Inferior parietal cortex (tissue), 1 donor: Measurements from ENCODE around the gene SLC6A6.

Experiments used
- DNase-seq: peaks from one replicate; pipeline ENCODE4 v3.0.0-alpha.2; 2016; ENCODE audit errors: extremely low spot score

Gene SLC6A6

DNA sequence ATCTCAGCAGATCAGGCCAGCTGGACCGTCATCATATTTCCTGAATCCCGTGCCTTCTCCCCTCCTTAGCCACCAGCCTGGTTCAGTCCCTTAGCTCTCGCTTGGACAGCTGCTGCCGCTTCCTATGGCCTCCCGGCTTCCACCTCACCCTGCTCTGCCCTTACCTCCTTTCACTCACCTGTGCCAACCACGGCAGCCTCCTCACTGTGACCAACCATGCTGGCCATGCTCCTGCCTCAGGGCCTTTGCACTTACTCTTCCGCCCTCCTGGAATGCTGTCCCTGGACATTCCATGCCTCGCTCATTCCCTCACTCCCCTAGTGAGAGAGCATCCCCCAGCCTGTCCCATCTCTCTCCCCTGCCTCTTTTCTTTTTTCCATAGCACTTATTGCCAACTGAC is 118.6 kb downstream of the SLC6A6 start:
- DNase-seq = no peak

DNA sequence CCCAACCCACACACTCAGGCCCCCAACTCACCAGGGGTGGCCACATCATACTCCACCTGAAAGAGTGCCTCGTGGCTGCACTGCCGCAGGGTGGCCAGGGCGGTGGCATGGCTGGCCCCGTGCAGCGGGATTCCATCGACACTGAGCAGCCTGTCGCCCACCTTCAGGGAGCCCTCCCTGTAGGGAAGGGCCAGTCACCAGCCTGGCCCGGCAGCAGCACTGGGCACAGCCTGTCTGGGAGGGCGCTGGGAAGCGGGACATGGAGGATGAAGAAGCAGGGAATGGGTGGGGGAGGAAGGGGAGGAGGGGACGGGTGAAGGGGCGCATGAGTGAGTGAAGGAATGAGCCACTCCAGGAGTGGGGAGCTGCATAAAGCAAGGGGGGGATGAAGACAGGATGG is 119.2 kb downstream of the SLC6A6 start:
- DNase-seq = no peak

DNA sequence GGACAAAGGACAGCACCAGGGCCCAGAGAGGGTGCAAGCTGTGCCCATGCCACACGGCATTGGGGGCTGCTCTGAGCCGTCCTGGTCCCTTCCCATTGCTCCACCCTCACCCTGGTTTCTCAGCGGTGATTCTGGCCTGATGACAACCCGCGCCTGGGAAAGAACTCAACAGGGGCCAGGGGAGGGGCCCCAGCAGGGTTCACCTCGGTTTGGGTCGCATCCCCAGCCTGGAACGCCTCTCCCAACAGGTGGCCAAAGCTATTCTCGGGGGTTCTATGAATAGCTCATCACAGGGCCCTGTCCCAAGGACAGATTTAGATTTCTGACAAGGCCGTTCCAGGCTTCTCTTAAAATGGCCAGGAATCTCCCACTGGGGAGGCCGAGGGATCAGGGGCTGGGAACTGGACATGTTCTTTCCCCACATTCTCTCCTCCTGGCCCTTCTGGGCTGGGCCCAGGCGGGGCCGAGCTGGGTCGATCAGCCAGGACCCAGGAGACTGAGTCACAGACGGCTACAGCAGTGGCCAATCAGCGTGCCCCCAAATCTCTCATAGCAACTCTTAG is 119.8 kb downstream of the SLC6A6 start:
- no peak for DNase-seq

DNA sequence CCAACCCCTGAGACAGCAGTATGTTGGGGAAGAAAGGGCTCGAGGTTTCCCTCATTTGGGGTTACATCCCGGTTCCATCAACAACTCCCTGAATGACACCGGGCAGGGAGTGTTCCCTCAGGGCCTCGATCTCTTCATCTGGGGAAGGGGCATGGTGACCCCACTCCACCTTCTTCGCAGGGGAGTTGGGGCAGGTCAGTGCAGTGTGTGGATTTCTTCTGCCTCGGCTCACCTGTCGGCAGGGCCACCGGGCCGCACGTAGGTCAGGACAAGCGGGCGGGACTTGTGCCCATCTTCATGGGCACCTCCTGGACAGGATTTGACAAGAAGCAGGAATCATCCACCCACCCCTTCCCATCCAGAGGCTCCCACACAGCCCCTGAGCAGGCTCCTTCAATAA is 120.4 kb downstream of the SLC6A6 start:
- no peak for DNase-seq

DNA sequence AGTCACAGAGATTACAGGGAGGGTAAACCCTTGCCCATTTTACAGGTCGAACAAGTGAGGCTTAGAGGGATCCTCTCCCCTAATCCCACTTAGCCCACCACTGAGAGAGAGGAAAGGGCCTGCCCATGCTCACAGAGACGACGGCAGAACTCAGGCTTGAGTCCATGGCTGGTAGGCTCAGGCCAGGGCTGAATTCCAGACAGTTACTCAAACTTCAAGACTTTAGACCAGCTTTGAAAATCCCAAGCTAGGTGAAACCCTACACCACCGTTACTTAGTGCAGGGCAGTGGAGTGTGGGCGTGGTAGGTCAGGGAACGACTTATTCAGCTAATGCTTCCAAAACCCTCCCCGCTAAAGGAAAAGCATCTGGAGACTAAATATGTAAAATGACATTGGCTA is 121.4 kb downstream of the SLC6A6 start:
- DNase-seq = no peak

DNA sequence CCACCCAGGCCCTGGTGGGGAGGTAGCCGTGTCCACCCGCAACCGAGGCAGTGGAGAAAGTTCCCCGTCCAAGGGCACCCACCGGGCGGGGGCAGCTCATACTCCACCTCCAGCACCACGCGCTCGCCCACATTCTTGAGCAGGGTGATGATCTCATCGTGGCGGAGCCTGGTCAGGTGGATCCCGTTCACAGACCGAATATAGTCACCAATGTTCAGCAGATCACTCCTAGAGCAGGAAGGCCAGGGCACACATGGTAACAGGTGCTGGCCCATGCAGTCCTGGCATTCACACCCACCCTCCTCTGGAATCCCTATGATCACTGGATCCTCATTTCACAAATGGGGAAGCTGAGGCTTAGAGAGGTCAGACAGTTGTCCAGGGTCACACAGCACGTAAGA is 121.9 kb downstream of the SLC6A6 start:
- DNase-seq = no peak

DNA sequence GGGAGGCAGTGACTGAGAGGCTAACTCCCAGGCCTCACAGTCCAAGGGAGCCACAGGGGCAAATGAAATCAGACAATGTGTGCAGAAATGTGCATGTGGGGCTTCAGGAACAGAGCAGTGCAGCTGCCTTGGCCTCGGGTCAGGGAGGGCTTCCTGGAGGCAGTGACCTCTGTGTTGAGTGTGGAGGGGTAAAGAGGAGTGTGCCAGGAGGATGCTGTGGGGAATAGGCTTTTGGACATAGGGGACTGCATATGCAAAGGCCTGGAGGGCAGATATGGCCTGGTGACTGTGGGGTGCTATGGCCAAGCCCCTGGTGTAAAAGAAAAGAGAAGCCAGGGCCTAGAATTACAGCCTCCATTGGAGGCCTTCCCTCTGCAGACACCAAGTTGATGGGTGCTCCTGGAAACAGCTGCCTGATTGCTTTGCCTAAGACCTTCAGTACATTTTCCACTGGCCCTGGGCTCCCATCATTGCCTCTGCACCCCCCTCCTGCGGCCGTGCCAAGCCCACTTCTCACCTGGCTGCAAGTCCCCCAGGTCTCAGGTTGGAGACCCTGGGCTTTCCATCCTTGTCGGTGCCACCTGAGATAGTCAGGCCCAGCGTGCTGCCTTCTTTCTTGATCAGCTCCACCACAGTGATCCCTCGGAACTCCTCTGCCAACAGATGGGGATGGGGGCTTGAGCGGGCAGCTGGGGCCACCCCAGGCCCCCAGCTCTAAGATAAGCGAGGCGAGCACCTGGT is 122.7 kb downstream of the SLC6A6 start:
- DNase-seq = no peak

DNA sequence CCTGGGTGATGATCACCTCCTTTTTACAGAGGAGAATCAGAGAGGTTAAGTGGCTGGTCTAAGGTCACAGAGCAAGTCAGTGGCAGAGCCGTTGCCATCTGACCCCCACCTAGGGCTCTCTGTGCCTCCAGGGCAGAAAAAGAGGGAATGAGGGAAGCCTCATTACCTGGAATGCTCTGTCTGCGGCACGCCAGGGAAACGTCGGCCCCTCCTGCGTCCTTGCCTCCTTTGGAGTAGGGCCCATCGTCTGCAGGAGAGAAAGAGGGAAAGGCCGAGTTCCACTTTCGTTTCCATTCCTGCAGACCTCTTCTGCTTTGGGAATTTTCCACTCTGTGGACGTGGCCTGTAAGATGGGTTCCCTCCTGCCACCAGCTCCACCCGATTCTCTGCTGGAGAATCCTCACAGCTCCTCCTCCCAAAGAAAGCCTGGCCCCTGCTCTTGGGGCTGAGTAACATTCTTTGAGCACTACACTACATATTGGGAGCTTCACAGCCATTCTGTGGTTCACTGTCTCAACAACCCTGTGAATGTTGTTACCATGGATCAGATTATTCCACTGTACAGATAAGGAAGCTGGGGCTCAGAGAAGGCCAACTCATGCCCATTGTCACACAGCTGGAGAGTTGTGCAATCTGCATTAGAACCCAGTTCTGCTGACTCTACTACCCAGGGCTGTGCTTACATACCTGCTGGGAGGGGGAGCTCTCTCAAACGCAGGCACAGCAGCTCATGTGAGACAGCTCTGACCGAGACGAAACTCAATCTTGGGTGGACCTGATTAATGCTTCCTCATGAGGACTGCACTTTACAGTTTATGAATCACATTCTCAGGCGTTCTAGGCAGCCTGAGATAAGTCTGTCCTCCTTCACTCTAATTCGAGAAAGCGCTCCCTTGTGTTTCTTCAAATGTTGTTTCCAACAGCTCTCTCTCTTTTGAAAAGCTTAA is 123.6 kb downstream of the SLC6A6 start:
- DNase-seq = no peak

DNA sequence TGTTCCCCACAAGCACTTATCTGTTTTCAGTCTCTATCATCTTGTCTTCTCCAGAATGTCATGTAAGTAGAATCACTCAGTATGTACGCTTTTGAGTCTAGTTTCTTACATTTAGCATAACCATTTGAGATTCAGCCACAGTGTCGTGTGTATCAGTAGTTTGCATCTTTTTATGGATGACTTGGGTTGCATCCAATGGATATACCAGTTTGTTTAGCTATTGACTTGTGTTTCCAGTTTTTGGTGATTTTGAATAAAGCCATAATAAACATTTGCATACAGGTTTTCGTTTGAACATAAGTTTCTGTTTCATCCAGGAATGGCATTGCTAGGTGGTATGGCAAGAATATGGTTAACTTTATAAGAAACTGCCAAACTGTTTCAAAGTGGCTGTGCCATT is 125.7 kb downstream of the SLC6A6 start:
- no peak for DNase-seq

DNA sequence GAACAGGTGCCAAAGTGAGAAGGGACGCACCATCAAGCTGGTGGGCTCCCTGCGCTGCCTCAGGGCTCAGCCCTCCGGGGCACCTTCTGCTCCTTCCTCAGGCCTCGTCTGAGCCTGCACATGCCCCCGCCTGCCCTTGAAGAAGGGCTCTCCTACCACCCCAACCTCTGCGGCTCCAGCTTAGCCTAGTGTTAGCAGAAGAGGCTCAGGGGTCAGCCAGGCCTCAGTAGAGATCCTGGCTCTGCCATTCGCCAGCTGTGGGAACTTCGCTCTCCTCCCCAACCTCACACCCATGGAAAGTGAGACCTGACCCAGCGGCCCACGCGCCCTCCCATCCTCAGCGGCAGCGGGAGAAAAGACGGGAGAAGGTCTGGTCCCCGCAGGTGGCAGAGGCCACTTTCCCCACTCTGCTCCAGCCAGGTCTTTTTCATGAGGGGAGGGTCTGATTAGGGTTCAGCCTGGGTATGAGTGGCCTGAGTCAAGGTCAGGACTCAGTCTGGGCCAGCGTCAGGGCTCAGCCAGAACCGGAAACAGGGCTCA is 129.5 kb downstream of the SLC6A6 start:
- DNase-seq = no peak

DNA sequence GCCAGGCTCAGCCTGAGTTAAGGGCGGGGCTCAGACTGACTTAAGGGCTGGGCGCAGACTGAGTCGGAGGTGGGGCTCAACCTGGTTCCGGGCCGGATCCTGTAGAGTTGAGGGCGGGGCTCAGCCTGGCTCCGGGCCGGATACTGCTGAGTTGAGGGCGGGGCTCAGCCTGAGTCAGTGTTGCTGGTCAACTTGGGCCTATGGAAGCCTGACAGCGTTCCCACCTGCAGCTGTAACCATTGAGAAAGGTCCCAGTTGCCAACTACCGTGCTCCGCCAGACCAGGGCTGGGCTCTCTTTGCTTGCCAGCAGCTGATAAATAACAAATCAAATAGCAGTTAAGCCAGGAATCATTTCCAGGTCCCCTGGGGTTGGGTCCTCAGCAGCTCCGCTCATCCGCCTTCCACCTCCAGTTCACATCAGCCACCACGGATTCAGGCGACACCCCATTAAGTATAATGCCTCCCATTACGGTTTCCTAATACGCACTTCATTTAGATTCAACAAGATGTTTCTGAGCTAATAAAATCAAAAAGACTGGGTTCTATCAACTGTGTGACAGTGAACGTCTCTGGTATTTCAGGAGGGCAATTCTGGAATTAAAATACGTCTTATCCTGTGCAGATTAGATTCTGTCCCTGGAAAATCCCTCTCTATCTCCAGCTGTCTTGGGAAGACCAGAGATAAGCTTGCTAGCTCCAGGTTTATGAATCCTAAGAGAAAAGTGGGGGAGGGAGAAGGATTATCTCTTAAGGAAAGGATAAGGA is 130.5 kb downstream of the SLC6A6 start:
- no peak for DNase-seq

DNA sequence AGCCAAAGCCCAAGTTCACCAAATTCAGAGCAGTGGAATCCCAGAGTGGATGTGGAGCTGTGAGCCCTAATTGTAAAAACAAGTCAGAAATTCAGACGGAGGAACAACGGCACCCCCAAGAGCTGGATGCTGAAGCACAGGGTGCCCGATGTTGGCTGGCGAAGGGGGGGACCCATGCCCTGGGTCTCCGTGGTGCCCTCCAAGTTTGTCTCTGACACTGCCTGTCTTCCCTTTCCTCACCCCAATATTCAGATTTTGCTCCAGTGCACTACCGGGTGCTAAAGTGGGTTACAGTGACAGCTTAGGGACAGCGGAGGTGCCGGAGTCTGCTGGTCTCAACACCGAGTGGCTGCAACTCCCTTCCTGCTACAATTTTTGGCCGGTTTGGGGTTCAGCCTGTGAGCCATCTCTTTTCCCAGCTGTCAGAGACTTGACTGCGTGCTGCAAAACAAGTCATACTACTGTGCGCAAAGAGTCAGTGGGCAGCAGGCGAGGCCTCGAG is 131.1 kb downstream of the SLC6A6 start:
- DNase-seq = no peak

DNA sequence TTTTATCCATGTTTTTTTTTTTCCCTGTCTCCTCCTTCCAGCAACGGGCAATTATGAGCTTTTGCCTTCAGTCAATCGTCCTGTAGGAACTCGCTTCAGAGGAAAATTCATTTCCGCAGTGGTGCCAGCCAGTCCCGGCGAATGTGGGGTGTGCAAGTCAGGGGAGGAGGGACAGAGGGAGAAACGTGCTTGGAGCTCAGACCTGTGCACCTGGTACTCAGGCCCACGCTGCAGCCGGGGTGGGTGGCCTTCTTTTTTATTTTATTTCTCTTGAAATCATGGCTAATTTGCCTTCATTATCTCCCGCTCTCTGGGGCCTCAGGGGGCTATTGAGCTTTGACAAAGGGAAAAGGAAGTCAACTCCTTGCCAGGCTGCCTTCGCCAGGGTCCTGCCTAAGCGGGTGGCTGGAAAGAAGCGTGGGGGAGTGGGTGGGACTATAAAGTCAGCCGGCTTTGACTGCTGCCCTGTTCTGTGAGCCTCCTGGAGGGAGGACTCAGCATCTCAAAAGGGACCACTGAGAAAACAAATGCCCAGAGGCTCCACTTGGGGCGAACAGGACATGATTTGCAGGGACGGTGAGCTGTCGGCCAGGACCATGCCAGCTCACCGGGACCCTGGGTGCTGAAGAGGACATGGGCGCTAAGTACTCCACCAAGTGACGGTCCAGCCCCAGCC is 132.2 kb downstream of the SLC6A6 start:
- no peak for DNase-seq

DNA sequence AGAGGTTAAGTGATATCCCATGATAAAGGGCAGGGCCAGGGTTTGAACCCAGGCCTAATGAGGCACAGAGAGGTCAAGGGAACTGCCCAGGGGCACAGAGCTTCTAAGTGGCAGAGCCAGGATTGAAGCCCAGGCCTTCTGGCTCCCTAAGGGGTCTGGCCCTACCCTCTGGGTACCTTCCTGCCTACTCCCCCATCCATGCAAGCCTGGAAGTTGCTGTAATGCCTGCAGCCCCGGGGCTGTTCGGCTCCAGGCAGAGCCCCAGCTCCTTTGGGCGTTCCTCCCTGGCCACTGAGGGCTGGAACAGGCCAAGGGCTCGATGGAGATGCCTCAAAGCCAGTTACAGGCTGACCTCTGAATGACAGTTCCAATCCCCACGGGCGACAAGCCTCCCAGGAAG is 133.2 kb downstream of the SLC6A6 start:
- DNase-seq = no peak

DNA sequence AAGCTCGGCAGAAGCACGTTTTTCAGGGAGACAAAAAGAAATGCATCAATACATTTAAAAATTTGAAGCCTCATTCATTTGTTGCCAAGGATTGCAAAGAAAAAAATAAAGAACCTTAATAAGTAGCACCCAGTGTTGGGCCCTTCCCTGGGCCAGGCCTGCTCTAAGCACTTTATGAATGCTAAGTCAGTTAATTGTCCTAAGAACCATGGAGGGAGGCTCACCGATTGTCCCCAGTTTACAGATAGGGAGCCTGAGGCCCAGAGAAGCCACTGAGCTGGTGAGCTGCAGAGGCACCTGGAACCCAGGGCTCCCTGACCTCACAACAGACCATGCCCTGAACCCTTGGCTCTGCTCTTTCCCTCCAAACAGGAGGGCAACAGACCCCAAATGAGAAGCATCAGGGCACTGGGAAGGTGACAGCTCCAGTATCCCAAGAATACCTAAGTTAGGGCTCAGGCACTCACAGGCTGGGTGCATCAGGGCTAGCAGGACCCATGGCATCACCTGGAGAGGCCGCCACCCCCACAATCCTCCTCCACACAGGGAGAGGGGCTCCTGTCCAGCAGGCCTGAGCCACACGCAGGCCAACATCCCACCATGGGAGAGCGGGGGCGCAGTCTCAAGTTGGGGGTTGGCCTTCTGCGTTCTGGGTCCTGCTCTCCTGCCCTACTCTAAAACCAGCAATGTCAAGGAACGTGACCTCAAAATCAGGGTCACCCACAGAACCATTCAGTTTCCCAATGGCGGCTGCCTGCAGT is 133.8 kb downstream of the SLC6A6 start:
- no peak for DNase-seq

DNA sequence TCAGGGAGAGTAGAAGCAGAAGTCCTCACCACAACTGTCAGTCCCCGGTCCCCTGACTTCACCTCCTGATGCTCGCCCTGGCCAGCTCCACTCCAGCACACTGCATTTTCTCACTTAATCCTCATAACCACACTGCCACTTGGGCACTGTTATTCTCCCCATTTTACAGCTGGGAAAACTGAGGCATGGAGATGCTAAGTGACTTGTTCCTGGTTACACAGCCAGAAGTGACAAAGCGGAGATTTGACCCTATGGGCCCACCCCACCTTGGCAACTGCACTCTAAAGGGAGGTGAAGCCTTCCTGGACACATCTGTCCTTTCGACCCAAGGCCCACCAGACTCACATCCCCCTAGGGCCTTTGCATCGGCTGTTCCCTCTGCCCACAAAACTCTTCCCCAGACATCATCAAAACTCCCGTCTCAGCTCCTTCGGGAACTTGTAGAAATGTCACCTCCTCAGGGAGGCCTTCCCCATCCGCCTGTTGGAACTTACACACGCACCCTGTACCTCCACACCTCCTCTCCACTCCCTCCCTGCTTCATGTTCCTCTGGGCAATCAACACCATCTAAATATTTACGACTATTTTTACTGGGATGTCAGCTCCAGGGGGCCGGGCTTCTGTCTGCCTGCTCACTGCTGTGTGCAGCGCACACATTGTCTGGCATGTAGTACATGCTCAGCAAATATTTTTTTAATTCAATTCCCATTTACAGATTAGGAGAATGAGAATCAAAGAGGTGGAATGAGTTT is 134.6 kb downstream of the SLC6A6 start:
- DNase-seq = no peak

DNA sequence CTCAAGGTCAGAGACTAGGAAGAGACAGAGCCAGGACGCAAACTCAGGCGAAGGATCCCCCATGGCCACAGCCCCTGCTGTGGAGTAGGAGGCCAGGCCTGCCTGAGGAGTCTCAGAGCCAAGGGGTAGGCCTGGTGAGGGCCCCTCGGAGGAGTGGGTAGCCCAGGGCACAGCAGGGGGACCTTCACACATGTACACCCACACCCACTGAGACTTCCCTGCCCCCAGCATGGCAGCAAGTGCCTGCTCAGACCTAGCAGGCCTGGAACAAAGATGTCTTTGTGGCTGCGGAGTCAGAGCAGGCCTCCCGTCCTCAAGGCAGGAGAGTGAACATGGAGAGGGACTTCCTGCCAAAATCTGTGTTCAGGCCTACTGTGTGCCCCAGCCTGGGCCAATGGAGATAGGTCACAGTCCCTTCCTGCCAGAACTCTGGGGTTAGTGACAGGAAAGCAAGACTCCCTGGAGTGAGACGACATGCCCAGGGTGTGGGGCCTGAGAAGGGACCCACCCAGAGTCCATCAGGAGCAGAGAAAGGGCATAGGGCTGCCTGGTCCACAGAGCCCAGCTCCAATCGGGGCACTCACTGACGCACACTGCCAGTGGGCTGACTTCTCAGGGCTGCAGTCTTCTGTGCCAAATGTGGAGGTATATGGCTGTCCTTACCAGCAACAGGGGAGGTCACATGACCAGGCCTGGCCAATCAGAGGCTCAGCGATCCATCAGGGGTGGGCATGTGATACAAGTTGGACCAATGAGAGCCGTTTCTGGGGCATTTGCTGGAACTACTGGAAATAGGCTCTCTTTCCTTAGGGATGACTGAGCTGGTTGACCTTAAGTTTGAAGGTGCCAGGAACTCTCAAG is 135.4 kb downstream of the SLC6A6 start:
- DNase-seq = no peak

DNA sequence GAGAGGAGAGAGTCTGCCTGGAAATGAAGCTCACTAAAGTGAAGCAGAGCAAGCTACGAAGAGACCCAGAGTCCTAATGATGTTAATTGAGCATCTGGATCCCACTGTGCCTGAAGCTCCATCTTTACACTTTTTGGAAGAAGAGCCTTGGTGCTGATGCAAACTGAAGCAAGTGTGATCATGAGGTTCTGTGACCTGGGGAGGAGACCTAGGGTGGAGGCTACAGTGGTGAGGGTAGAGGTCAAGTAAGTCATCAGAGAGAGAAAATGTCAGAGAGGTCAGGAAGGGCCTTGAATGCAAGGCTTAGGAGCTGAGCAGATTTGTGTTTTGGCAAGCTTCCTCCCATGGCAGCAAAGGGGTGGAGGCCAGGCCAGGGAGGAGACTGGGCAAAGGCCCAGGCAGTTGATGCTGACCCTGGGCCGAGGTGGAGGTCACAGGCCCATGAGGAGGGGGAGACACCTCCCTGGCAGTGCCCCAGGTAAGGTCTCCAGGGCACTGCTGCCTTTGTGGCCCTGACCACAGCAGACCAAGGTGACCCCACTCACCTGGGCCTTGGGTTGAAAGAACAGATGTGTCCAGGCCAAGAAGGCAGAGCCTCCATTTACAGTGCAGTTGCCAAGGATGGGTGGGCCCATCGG is 136.2 kb downstream of the SLC6A6 start:
- no peak for DNase-seq
